Activated CD4-positive, alpha-beta memory T cell treated with anti-CD3 and anti-CD28 coated beads for 36 hours (primary cell): ENCODE results near the gene ATP4A. TPM values are rescaled to one million over a fixed set of nuclear protein-coding genes. Genes with fewer than 3 reads are reported as not detected.

Experiments
- CTCF ChIA-PET: fragments of 350-600 bp; sonication (Branson Sonifier 250); formaldehyde crosslinking; loops from one replicate; lab custom pipeline; 2021; ENCODE audit warnings: antibody characterized with exemption, inconsistent platforms; lab: Charles Lee
- POLR2A ChIA-PET: fragments of 350-600 bp; sonication (Branson Sonifier 250); formaldehyde crosslinking; loops from one replicate; lab custom pipeline; 2021; ENCODE audit warnings: antibody characterized with exemption; lab: Charles Lee
- DNase-seq: peaks from one replicate; pipeline ENCODE4 v3.0.0-alpha.2; 2020
- H3K27ac Mint-ChIP-seq: one replicate; pipeline ENCODE4 v1.8.0; 2021; ENCODE audit warnings: mixed read lengths
- H3K27me3 Mint-ChIP-seq: one replicate; pipeline ENCODE4 v1.8.0; 2021; ENCODE audit warnings: mixed read lengths
- H3K36me3 Mint-ChIP-seq: one replicate; pipeline ENCODE4 v1.8.0; 2021; ENCODE audit warnings: mixed read lengths
- H3K4me1 Mint-ChIP-seq: one replicate; pipeline ENCODE4 v1.8.0; 2021; ENCODE audit warnings: low read depth, mixed read lengths
- H3K4me3 Mint-ChIP-seq: one replicate; pipeline ENCODE4 v1.8.0; 2021; ENCODE audit warnings: mild to moderate bottlenecking, mixed read lengths
- H3K9me3 Mint-ChIP-seq: one replicate; pipeline ENCODE4 v1.8.0; 2021; ENCODE audit warnings: mixed read lengths
- intact Hi-C: fragments of 100-400 bp; cut with micrococcal nuclease; formaldehyde crosslinking; loops from one replicate; pipeline ENCODE4 v1.15.1; 2023
- total RNA-seq, 2 experiments: library from RNA; stranded (reverse); gene quantifications; one replicate each; pipeline ENCODE4 v1.2.3, GENCODE V29; 2021

The ATP4A gene
- total RNA-seq, 2 experiments from 2014 or later: not detected

DNA sequence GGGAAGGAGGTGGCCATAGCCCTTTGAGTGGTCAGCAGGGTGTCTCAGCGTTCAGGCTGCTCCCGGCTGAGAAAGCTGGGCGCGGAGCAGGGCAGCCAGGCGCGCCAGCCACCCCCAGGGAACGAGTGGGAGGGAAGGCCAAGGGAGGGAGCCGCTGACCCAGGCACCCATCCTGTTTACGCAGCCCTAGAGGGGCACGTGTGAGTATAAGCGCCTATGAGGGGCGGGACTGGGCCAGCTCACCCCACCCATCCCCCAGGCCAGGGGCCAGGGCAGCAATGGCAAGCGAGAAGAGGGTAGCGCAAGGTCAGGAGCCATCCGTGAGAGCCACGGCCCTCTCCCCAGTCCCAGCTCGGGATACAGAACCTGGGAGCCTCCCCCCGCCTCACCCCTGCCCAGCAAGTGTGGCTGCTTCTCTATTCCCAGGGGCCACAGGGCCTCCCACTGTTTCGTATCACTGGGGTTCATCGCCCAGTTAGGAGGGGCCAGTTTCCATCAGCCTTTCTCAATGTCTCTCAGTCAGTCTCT lies 49.1 kb downstream of the ATP4A start:
- Mint-ChIP-seq H3K4me3 (no peak overlapping the region), H3K36me3 (no peaks in the 10 kb centered on the region), H3K27me3 (peaks cover 20% of the 10 kb centered on the region), H3K27ac (no peak overlapping the region), H3K4me1 (peaks cover 11% of the 10 kb centered on the region), H3K9me3 (no peaks in the 10 kb centered on the region)
- intact Hi-C loops: loop anchor here (5.0 kb wide), 1 partner anchor 33 kb away; the partner anchor contains the start of gene TMEM147
- ChIA-PET POLR2A (no interaction called here), CTCF (interaction anchor here (0.6 to 1.9 kb wide), 2 partner anchors 78 to 1407 kb away, joined by 5 read pairs; no protein-coding TSS in a partner anchor)
- DNase-seq: no peak

DNA sequence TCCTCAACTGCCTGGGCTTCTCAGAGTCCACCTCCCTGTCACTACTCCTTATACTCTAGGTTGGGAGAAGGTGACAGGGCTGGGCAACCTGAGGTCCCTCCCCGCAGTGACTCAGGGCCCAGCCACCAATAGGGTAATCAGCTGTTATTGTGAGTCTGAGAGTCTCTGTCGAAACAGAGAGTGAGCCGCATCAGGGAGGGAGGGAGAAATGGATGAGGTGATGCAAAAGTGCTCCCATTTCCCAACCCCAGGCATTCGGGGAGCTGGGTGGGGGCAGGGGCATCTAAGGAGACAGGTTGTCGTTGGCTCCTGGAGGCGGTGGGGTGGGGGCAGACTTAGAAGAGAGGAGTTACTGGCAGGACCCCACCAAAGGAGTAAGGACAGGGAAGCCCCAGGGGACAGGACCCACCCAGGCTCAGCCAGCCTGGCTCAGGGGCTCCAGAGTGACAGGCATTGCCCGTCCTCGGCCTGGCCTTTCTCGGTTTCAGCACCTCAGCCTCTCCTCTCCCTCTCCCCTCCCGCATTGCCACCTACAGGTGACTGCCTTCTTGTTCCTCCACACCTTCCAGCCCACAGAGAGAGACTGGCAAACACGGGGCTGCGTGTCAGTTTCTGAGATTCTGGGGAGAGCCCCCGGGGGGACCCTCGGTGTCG lies 49.7 kb downstream of the ATP4A start, which contains the start of gene DMKN:
Gene DMKN (minus strand): TSS at position 22 of the 654 bp plus-strand sequence. CDS start 174 bp downstream, outside the sequence.
- H3K9me3 Mint-ChIP-seq: no peaks in the 10 kb centered on the region
- POLR2A ChIA-PET: no interaction called here
- H3K4me3 Mint-ChIP-seq: no peak within 1 kb of the TSS
- CTCF ChIA-PET: interaction anchor here (0.6 kb wide), 1 partner anchor 1407 kb away, joined by 5 read pairs; no protein-coding TSS in a partner anchor
- H3K36me3 Mint-ChIP-seq: no peaks in the 10 kb centered on the region
- peaks cover 20% of the 10 kb centered on the region for H3K27me3 Mint-ChIP-seq
- no peak within 1 kb of the TSS for H3K27ac Mint-ChIP-seq
- no peak for DNase-seq
- peaks cover 13% of the 10 kb centered on the region for H3K4me1 Mint-ChIP-seq
- intact Hi-C loops: loop anchor here (5.0 kb wide), 1 partner anchor 34 kb away; the partner anchor contains the start of gene TMEM147

DNA sequence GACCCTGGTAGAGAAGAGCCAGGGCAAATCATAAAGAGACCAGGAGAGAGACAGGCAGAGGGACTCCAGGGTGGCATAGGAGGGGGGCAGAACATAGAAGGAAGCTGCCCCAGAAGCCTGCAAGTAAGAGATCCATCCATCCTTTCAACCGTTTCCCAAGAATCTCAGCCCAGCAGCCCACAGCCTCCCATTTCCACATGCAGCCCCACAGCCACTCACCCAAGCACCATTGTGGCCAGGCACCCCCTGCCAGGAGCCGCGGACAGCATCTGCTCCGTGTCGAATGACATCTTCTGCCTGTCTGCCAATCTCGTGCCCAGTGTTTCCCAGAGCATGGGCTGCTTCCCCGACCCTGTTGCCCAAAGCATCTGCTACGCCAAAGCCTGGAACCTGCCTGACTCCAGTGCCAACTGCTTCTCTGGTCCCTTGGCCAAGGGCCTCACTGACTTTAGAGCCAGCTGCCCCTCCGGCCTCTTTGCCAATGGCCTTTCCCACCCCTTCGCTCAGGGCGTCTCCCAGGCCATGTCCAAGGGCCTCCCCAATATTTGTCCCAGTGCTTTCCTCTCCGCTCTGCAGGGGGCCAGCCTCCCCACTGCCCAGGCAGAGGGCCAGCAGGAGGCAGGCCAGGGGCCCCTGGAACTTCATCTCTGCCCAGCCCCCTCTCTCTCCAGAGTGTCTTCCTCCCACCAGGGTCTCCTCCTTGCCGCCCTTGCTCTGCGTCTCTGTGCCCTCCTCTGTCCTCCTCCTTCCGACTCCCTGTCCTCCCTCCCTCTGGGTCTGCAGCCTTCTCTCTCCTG lies 50.4 kb downstream of the ATP4A start:
- POLR2A ChIA-PET: no interaction called here
- no peak overlapping the region for H3K27ac Mint-ChIP-seq

DNA sequence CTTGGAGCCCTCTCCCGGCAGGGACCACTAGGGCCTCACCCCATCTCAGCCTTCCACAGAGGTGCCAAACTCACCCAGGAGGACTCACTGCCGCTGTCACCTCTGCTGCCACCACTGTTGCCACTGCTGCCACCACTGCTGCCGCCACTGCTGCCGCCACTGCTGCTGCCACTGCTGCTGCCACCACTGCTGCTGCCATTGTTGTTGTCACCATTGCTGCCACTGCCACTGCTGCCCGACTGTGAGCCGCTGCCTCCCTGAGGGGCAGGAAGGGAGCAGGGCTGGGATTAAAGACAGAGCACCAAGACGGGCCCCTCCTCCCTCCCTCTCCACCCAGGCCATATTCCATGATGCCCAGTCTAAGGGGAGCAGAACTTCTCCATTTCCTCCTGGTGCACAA lies 52.1 kb downstream of the ATP4A start:
- CTCF ChIA-PET: interaction anchor here (0.6 to 4.7 kb wide), 10 partner anchors 9 to 203 kb away, joined by 3 to 59 read pairs (median 7); partner anchors contain the start of genes FFAR1 and FFAR3
- no peak overlapping the region for H3K4me3 Mint-ChIP-seq
- H3K27ac Mint-ChIP-seq: no peak overlapping the region
- POLR2A ChIA-PET: no interaction called here
- no peak for DNase-seq
- peaks cover 13% of the 10 kb centered on the region for H3K4me1 Mint-ChIP-seq
- H3K27me3 Mint-ChIP-seq: peaks cover 26% of the 10 kb centered on the region
- H3K36me3 Mint-ChIP-seq: no peaks in the 10 kb centered on the region
- intact Hi-C loops: loop anchor here (5.0 kb wide), 1 partner anchor 36 kb away; the partner anchor contains the start of gene TMEM147
- no peaks in the 10 kb centered on the region for H3K9me3 Mint-ChIP-seq

More for the DNA sequence above, 50.4 kb downstream of the ATP4A start:
- DNase-seq: no peak
- Mint-ChIP-seq H3K27me3 (peaks cover 26% of the 10 kb centered on the region), H3K4me3 (no peak overlapping the region), H3K9me3 (no peaks in the 10 kb centered on the region), H3K36me3 (no peaks in the 10 kb centered on the region), H3K4me1 (peaks cover 13% of the 10 kb centered on the region)
- CTCF ChIA-PET: interaction anchor here (0.6 to 1.2 kb wide), 2 partner anchors 27 to 79 kb away, joined by 3 read pairs; no protein-coding TSS in a partner anchor
- intact Hi-C loops: loop anchor here (5.0 kb wide), 1 partner anchor 34 kb away; the partner anchor contains the start of gene TMEM147

DNA sequence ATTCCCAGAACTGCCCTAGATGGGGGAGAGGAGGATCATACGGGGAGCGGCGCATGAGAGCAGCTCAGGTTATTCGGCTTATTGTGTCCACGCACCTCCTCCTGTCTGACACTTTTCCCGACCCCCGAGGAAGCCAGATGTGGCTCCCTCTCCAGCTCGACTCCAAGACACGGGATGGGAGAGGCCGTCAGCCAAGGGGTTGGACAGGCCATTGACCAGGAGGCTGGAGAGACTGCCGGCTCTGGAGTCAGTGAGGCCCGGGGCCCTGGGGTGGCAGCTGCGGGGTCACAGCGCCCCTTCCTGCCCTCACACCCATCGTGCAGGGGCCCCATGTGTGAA lies 52.9 kb downstream of the ATP4A start:
- no peaks in the 10 kb centered on the region for H3K36me3 Mint-ChIP-seq
- DNase-seq: no peak
- intact Hi-C loops: loop anchor here (1.0 to 5.0 kb wide), 2 partner anchors 37 to 82 kb away; partner anchors contain the start of gene TMEM147
- no peak overlapping the region for H3K27ac Mint-ChIP-seq
- H3K4me1 Mint-ChIP-seq: peaks cover 13% of the 10 kb centered on the region
- no peaks in the 10 kb centered on the region for H3K9me3 Mint-ChIP-seq
- ChIA-PET POLR2A (interaction anchor here (0.6 kb wide), 1 partner anchor 31 kb away, joined by 3 read pairs; no protein-coding TSS in a partner anchor), CTCF (interaction anchor here (0.5 to 4.7 kb wide), 36 partner anchors 8 to 415 kb away, joined by 3 to 59 read pairs (median 4); partner anchors contain the start of genes COX6B1, FFAR1, FFAR3 and PMIS2)
- H3K27me3 Mint-ChIP-seq: peaks cover 26% of the 10 kb centered on the region
- no peak overlapping the region for H3K4me3 Mint-ChIP-seq

DNA sequence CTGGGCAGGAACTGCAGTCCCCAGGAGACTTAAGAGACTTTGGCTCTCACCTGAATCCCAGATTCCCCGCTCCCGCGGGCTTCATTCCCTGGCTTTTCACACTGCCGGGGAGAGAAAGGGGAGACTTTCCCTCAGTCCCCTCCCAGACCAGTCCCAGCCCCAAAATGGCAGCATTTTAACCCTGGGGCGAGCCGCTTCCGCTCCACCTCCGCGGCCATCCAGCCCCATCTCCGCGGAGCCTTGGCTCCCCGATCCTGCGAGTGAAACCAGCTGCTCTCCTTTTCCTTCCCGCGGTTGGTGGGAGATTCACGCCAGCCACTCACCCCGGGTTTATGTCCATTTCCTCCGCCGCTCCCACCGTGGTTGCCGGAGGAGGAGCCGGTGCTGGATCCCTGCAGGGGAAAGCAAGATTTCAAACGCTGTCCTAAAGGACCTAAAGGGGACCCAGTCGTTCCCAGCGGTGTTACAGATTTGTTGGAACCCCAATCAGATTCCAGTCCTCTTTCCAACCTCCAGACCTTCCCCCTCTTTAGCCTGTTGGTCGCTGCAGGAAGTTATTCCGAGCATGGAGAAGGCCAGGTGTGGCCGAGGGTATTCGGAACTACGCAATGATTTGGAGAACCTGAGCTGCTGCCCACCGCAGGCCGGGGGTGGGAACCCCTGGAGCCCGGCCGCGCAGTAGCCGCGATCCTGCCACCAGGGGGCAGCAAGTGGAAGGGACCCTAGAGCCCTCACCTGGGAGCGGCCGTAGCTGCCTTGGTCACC lies 53.4 kb downstream of the ATP4A start:
- peak; percentile 81 for DNase-seq
- H3K4me3 Mint-ChIP-seq: peak overlapping the region; percentile 62
- no peak overlapping the region for H3K27ac Mint-ChIP-seq
- intact Hi-C loops: loop anchor here (1.0 to 5.0 kb wide), 2 partner anchors 37 to 82 kb away; partner anchors contain the start of gene TMEM147
- peaks cover 29% of the 10 kb centered on the region for H3K27me3 Mint-ChIP-seq
- H3K4me1 Mint-ChIP-seq: peaks cover 13% of the 10 kb centered on the region
- H3K36me3 Mint-ChIP-seq: no peaks in the 10 kb centered on the region
- H3K9me3 Mint-ChIP-seq: no peaks in the 10 kb centered on the region
- ChIA-PET CTCF (interaction anchor here (0.5 to 4.7 kb wide), 35 partner anchors 8 to 415 kb away, joined by 3 to 59 read pairs (median 4); partner anchors contain the start of genes COX6B1, FFAR1, FFAR3 and PMIS2), POLR2A (interaction anchor here (0.6 kb wide), 1 partner anchor 31 kb away, joined by 3 read pairs; no protein-coding TSS in a partner anchor)

DNA sequence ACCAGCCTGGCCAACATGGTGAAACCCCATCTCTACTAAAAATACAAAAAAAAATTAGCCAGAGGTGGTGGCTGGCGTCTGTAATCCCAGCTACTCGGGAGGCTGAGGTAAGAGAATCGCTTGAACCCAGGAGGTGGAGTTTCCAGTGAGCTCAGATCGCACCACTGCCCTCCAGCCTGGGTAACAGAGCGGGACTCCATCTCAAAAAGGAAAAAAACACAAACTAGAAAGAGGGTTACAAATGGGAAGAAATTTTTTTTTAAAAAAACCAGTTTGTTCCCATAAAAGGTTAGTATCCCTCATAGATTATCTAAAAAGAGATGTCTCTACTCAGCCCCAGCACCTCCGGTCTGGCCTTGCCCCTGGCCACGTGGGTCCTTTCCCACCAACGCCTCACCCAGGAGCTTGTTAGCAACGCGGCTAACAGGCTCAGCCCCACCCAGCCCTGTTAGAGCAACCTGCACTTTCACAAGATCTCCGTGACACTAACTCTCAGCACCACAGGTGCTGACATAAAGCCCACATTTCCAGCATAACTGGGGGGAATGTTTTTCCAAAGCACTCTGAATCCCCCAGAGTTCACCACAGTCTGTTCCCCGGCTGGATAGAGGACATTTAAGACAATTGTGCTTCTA lies 54.3 kb downstream of the ATP4A start:
- Mint-ChIP-seq H3K9me3 (no peaks in the 10 kb centered on the region), H3K36me3 (no peaks in the 10 kb centered on the region), H3K27me3 (peaks cover 29% of the 10 kb centered on the region), H3K4me3 (peak overlapping the region; percentile 62), H3K4me1 (peaks cover 13% of the 10 kb centered on the region), H3K27ac (no peak overlapping the region)
- peak; percentile 63 for DNase-seq
- POLR2A ChIA-PET: no interaction called here
- CTCF ChIA-PET: interaction anchor here (0.6 to 4.7 kb wide), 17 partner anchors 7 to 405 kb away, joined by 3 to 59 read pairs (median 6); partner anchors contain the start of gene FFAR3
- intact Hi-C loops: no loop called here

DNA sequence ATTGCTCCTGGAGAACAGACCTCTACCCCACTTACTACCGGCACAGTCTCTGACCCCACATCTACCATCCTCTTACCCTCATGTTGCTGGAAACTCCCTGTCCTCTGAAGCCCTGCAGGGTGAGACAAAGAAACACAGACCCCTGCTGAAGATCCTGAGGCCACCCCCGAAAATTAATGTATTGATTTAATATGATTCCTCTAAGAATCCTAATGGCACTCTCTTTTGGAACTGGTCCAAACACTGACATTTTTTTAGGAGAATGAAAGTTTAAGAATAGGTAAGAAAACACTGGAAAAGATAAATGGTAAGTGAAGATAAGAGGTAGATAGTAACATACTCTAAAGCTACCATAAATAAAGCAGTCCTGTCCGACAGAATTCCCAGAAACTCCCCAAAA lies 55.3 kb downstream of the ATP4A start:
- no peak for DNase-seq
- ChIA-PET POLR2A (no interaction called here), CTCF (interaction anchor here (0.6 to 4.7 kb wide), 7 partner anchors 13 to 464 kb away, joined by 3 to 59 read pairs (median 4); no protein-coding TSS in a partner anchor)
- Mint-ChIP-seq H3K4me1 (peaks cover 13% of the 10 kb centered on the region), H3K27me3 (peaks cover 24% of the 10 kb centered on the region), H3K9me3 (no peaks in the 10 kb centered on the region), H3K4me3 (no peak overlapping the region), H3K27ac (no peak overlapping the region), H3K36me3 (no peaks in the 10 kb centered on the region)
- intact Hi-C loops: no loop called here

DNA sequence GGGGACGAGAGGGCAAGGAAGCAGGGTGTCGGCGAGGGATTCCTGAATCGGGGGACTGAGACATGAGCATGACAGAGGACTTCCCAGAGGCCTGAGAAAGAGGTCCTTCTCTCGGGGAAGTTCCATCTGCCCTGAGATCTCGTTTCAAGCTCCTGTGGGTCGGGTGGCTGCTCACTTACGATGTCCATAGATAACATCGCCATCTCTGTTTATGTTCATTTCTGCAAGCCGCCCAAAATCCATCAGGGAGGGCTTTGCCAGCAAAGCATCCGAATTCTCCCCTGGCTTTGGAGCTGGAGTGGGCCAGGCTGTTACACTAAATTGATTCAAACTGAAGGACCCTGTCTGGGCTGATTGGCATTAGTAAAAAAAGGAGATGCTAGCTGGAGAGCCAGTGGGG lies 55.9 kb downstream of the ATP4A start:
- H3K4me3 Mint-ChIP-seq: no peak overlapping the region
- POLR2A ChIA-PET: no interaction called here
- peaks cover 13% of the 10 kb centered on the region for H3K4me1 Mint-ChIP-seq
- DNase-seq: no peak
- H3K27me3 Mint-ChIP-seq: peaks cover 24% of the 10 kb centered on the region
- no peaks in the 10 kb centered on the region for H3K36me3 Mint-ChIP-seq
- intact Hi-C loops: no loop called here
- H3K9me3 Mint-ChIP-seq: no peaks in the 10 kb centered on the region
- CTCF ChIA-PET: interaction anchor here (0.9 to 4.7 kb wide), 5 partner anchors 12 to 463 kb away, joined by 3 to 59 read pairs (median 5); no protein-coding TSS in a partner anchor
- no peak overlapping the region for H3K27ac Mint-ChIP-seq

DNA sequence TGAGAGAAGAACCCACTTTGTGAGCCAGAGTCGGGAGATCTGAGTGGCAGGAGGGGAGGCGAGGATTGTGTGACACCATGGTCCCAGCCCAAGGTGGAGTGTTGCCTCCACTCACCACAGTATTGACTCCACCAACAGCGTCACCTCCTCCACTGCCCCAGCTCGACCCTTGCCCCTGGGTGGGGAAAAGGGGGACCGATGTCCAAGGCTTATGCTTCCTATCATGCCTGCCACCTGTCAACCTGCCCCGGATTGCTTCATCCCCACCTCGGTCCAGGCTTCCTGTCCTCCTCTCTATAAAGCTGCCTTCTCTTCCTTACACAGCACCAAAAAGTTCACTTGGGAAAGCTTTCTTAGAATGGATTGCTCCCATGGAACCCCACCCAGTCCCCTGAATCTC lies 57.4 kb downstream of the ATP4A start:
- intact Hi-C loops: no loop called here
- Mint-ChIP-seq H3K27me3 (peaks cover 19% of the 10 kb centered on the region), H3K27ac (no peak overlapping the region), H3K4me3 (no peak overlapping the region), H3K36me3 (no peaks in the 10 kb centered on the region), H3K9me3 (no peaks in the 10 kb centered on the region), H3K4me1 (peaks cover 13% of the 10 kb centered on the region)
- no peak for DNase-seq
- CTCF ChIA-PET: interaction anchor here (1.1 to 1.3 kb wide), 2 partner anchors 9 to 11 kb away, joined by 4 to 7 read pairs; no protein-coding TSS in a partner anchor
- POLR2A ChIA-PET: no interaction called here
